Fibroblast of skin of abdomen (primary cell): Measurements from ENCODE around the gene KIF21A.
A peak's percentile ranks its signal among the peaks of the same experiment; 100 is the strongest.

Experiments used
- DNase-seq: peaks from one replicate; pipeline ENCODE4 v3.0.0-alpha.2; 2013

KIF21A gene

GRCh38 chr12:39275846-39276245 lies 167.1 kb downstream of the KIF21A start:
- no peak for DNase-seq

GRCh38 chr12:39272871-39273655 lies 169.9 kb downstream of the KIF21A start:
- peak; percentile 16 for DNase-seq

- DNase-seq: no peak
Observed at GRCh38 chr12:39269492-39269891, 173.4 kb downstream of the KIF21A start.

GRCh38 chr12:39267886-39268285 lies 175.0 kb downstream of the KIF21A start:
- no peak for DNase-seq

- DNase-seq: no peak
Observed at GRCh38 chr12:39252628-39253027, 190.3 kb downstream of the KIF21A start.
